Omental fat pad (tissue), 4 donors: Measurements from ENCODE around the gene CLC. TPM values are rescaled to one million over a fixed set of nuclear protein-coding genes. Genes with fewer than 3 reads are reported as not detected.
"Not testable (repeated sequence)": the region's sequence is repeated elsewhere in the genome, so short reads cannot be mapped to it uniquely, and the experiment has no call there.

Experiments used
- ATAC-seq: fragments of 150-250 bp; one replicate; pipeline ENCODE4 v1.9.1; 2016; ENCODE audit warnings: mild to moderate bottlenecking, moderate library complexity; ENCODE audit not compliant: low FRiP score
- DNase-seq: peaks from one replicate; pipeline ENCODE4 v3.0.0-alpha.2; 2019; ENCODE audit warnings: low spot score
- CTCF ChIP-seq, 3 donors: fragments of 450-650 bp; IDR thresholded peaks; one replicate each; pipeline ENCODE4 v1.5.1; 2016 to 2017; ENCODE audit warnings: antibody characterized with exemption in 3 of 3, mild to moderate bottlenecking in 3 of 3, moderate library complexity in 2 of 3
- total RNA-seq, 4 donors: library from RNA; depleted of rRNA; stranded (reverse); fragments of >200 nt; gene quantifications; one replicate each; pipeline ENCODE4 v1.1.0, GENCODE V29; 2016

CLC gene
- not detected for total RNA-seq

DNA sequence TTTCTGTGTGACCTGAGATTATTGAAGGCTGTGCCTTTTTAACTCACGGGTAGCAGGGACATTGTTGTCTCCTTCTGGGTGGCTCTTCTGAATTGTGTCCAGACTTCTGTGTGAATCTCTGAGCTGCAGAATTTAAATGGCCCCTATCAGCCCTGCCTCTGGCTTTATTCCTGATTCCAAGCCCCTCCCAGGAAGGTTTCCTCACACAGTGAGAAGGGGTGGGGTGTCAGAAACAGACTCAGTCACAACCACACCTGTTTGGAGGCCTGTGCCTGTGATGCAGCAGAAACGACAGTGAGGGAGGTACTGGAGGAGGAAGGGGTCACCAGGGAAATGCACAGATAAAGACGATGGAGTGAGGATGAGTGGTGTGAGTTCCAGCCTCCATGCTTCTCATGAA is at the start of gene CLC:
Gene CLC (minus strand): TSS at position 139 of the 400 bp plus-strand sequence. CDS start 77 bp downstream, at position 62.
- DNase-seq (no peak), ATAC-seq (no peak)
- TF ChIP-seq CTCF (IDR thresholded peaks at IDR 0.05) = no peak

GRCh38 chr19:39780894-39781293 is 43.1 kb upstream of the CLC start:
- no peak for ATAC-seq
- DNase-seq = no peak
- no peak for TF ChIP-seq CTCF (IDR thresholded peaks at IDR 0.05)

DNA sequence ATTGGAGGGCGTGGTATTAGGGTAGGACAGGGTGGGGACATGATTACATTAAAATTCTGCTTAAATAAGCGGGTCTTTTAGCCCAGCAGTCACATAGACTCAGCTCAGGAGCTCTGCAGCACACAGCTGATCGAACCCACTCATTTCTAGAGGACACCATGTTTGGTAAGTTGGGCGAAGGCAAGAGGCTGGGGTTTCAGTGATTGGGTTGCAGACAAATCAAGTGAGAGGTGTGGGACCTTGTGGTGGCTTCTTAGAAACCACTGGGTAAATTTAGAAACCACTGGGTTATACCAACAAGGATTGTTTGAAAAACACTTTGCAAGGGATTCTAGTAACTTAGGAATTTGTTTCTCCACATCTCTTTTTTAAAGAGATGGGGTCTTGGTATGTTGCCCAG is 40.9 kb upstream of the CLC start, which contains the start of gene LEUTX:
Gene LEUTX (plus strand): TSS at position 92 of the 400 bp plus-strand sequence. CDS start 67 bp downstream, at position 159.
- ATAC-seq = no peak
- no peak for TF ChIP-seq CTCF (IDR thresholded peaks at IDR 0.05)
- DNase-seq = no peak

DNA sequence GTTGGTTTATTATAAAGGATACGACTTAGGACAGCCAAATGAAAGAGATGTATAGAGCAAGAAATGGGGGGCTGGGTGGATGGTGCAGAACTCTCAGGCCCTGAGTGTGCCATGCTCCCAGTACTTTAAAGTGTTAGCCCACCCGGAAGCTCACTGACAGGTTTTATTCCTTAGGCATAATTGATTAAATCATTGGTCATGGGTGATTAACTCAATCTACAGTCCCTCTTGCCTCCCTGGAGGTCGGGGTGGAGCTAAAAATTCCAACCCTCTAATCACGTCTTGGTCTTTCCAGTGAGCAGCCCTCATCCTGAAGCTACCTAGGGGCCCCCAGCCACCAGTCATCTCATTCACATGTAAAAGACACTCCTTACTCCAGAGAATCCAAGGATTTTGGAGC is 31.0 kb upstream of the CLC start:
- no peak for ATAC-seq
- no peak for TF ChIP-seq CTCF (IDR thresholded peaks at IDR 0.05)
- no peak for DNase-seq

DNA sequence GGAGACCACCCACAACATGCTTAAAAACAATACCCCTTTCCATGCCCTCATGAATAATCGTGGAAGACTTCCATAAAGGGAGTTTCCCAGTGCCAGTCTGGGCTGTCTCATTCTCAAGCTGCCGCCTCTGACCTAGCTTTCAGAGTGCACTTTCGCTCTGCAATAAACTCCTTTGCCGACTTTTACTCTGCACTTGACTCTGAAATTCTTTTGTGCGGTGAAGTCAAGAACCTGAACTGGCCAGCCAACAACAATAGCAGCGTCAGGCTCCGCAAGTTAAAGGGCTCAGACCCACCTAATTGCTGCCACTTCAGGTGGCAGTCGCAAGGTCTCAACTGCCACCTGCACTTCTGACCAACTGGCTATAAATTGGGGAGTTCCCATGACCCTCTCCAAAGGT is 30.5 kb upstream of the CLC start:
- no peak for TF ChIP-seq CTCF (IDR thresholded peaks at IDR 0.05)
- no peak for DNase-seq
- no peak for ATAC-seq

GRCh38 chr19:39765091-39766076 is 27.6 kb upstream of the CLC start:
- no peak for TF ChIP-seq CTCF (IDR thresholded peaks at IDR 0.05)
- DNase-seq (peak; percentile 42), ATAC-seq (no peak)

DNA sequence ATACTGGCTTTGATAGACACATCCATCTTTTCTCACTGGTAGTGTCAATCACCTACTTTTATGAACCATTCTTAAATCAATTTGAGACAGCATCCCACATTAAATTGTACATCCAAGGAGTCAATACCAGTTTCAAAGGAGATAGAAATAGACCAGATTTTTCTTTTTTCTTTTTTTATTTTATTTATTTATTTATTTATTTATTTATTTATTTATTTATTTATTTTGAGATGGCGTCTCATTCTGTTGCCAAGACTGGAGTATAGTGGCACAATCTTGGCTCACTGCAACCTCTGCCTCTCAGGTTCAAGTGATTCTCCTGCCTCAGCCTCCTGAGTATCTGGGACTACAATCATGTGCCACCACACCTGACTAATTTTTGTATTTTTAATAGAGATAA is 24.0 kb upstream of the CLC start:
- not testable (repeated sequence) for ATAC-seq

More for the DNA sequence above, 24.0 kb upstream of the CLC start:
- not testable (repeated sequence) for DNase-seq
